ENCODE results near the gene KLHL36. TPM values are rescaled to one million over a fixed set of nuclear protein-coding genes. Genes with fewer than 3 reads are reported as not detected.

Gene KLHL36
- polyA plus RNA-seq, 1 of the 3 experiments (the other 2 are of a cell fraction) = 39.8 TPM

GRCh38 chr16:84670063-84670462 lies 21.8 kb downstream of the KLHL36 start:
- ChIA-PET POLR2A (no interaction called here), CTCF (interaction anchor here (0.9 to 7.9 kb wide), 4 partner anchors 47 to 300 kb away, joined by 3 to 137 read pairs (median 10); no protein-coding TSS in a partner anchor)
- Histone ChIP-seq H3K9ac (no peak overlapping the region), H3K4me1 (ENCODE audit: control insufficient read depth in 1 of 2, insufficient read depth in 2 of 2, low read depth in 1 of 2, low read length in 1 of 2) (peaks cover 0 to 16% of the 10 kb centered on the region in 2 experiments; a peak in 3 of 4 replicates), H3K79me2 (ENCODE audit: insufficient read depth) (peaks cover 6% of the 10 kb centered on the region; the same call in 1 of the 2 replicates), H3K4me3 (ENCODE audit: low read depth in 2 of 2, low read length in 1 of 2) (no peak overlapping the region), H3K9me3 (no peaks in the 10 kb centered on the region), H3F3A (replicated peaks; ENCODE audit: insufficient read depth) (peaks cover 3% of the 10 kb centered on the region), H3K4me2 (no peak overlapping the region), H3K36me3 (replicated peaks in 1 of 2; ENCODE audit: control insufficient read depth in 1 of 2, insufficient read depth in 2 of 2, low read length in 1 of 2) (peaks cover 6 to 8% of the 10 kb centered on the region in 2 experiments), H3K27me3 (ENCODE audit: insufficient read depth) (no peaks in the 10 kb centered on the region), H3K27ac (ENCODE audit: low read depth in 2 of 2, low read length in 1 of 2) (no peak overlapping the region), H3K9me2 (no peaks in the 10 kb centered on the region), H4K20me1 (ENCODE audit: insufficient read depth) (0 out of 2 replicates have a peak, but pooled peaks cover 8% of the 10 kb centered on the region), H2AFZ (ENCODE audit: low read depth) (no peak overlapping the region)
- DNase-seq = no peak
- TF ChIP-seq YY1 (IDR thresholded peaks at IDR 0.05; ENCODE audit: low read depth) (no peak), NFIC (IDR thresholded peaks at IDR 0.05; ENCODE audit: borderline replicate concordance) (no peak), GABPA (IDR thresholded peaks at IDR 0.05; ENCODE audit: low read depth) (no peak), PBX3 (IDR thresholded peaks at IDR 0.05) (no peak), RCOR1 (IDR thresholded peaks at IDR 0.05; ENCODE audit: low read length) (no peak), NRF1 (IDR thresholded peaks at IDR 0.05; ENCODE audit: low read depth, low read length) (no peak), REST (IDR thresholded peaks at IDR 0.05; ENCODE audit: low read depth, low read length) (no peak), SIN3A (IDR thresholded peaks at IDR 0.05; ENCODE audit: borderline replicate concordance, low read depth, low read length) (no peak), EP300 (IDR thresholded peaks at IDR 0.05; ENCODE audit: borderline replicate concordance in 1 of 2, low read depth in 1 of 2, low read length in 1 of 2) (no peak), CTCF (IDR thresholded peaks at IDR 0.05) (no peak), SMC3 (IDR thresholded peaks at IDR 0.05; ENCODE audit: low read depth, low read length) (no peak), GATA2 (CRISPR knock-in tag; IDR thresholded peaks at IDR 0.05) (no peak), CHD2 (IDR thresholded peaks at IDR 0.05; ENCODE audit: low read length, partially characterized antibody) (no peak), MXI1 (IDR thresholded peaks at IDR 0.05; ENCODE audit: low read depth, low read length) (no peak), EZH2phosphoT487 (IDR thresholded peaks at IDR 0.05; ENCODE audit: borderline replicate concordance, low read depth) (no peak), RXRA (IDR thresholded peaks at IDR 0.05; ENCODE audit: borderline replicate concordance, low read depth) (no peak), POLR2AphosphoS5 (IDR thresholded peaks at IDR 0.05; ENCODE audit: low read depth, low read length) (no peak), FOSL2 (IDR thresholded peaks at IDR 0.05; ENCODE audit: borderline replicate concordance, low read depth) (no peak)
- WGBS (ENCODE audit: low lambda C conversion rate) = 90% methylated on average over 9 of the region's 12 CpGs

Measured in SK-N-SH (cell line).